Uterus (tissue), 2 donors: Measurements from ENCODE around the gene PCSK7.

ENCODE experiments used
- CTCF ChIP-seq, 4 experiments: fragments of 200-600 bp in 2 of 4; fragments of 450-650 bp in 2 of 4; sonication (generic) in 2 of 4; IDR thresholded peaks; one replicate each; pipeline ENCODE4 v1.5.1; 2016 to 2019; ENCODE audit warnings: antibody characterized with exemption in 4 of 4, mild to moderate bottlenecking in 2 of 4, moderate library complexity in 1 of 4
- POLR2A ChIP-seq, 2 donors: fragments of 450-650 bp; IDR thresholded peaks; one replicate each; pipeline ENCODE4 v1.6.1; 2016; ENCODE audit warnings: antibody characterized with exemption in 2 of 2, mild to moderate bottlenecking in 1 of 2, moderate library complexity in 1 of 2

GRCh38 chr11:117269856-117270255, 38.0 kb upstream of the PCSK7 start:
- TF ChIP-seq CTCF (IDR thresholded peaks at IDR 0.05) = no peak
- no peak for TF ChIP-seq POLR2A (IDR thresholded peaks at IDR 0.05)
